B cell (primary cell): ENCODE data around the gene NAPEPLD. TPM values are rescaled to one million over a fixed set of nuclear protein-coding genes. Genes with fewer than 3 reads are reported as not detected.
"Not testable (repeated sequence)": the region's sequence is repeated elsewhere in the genome, so short reads cannot be mapped to it uniquely, and the experiment has no call there.

Experiments used
- ATAC-seq: fragments of 200-7000 bp; cut with Tn5 transposase; one replicate; pipeline ENCODE4 v1.10.0; 2021; ENCODE audit warnings: low read depth, mild to moderate bottlenecking, moderate number of reproducible peaks, moderate library complexity
- CTCF ChIA-PET: fragments of 350-600 bp; sonication (Branson Sonifier 250); formaldehyde crosslinking; loops from one replicate; lab custom pipeline; 2021; ENCODE audit warnings: antibody characterized with exemption, inconsistent platforms; lab: Charles Lee
- POLR2A ChIA-PET: fragments of 350-600 bp; sonication (Branson Sonifier 250); formaldehyde crosslinking; loops from one replicate; lab custom pipeline; 2021; ENCODE audit warnings: antibody characterized with exemption; lab: Charles Lee
- DNase-seq: peaks from one replicate; pipeline ENCODE4 v3.0.0; 2013
- H2AFZ ChIP-seq: 2 replicates; pipeline ENCODE4 v1.6.1; 2012; ENCODE audit warnings: mild to moderate bottlenecking, low read depth, low read length; ENCODE audit not compliant: insufficient read depth, poor library complexity, severe bottlenecking
- H3K27ac ChIP-seq, 2 donors: 1 replicate in 1 of 2; 2 replicates in 1 of 2; pipeline ENCODE4 v1.5.1; 2012 to 2013; ENCODE audit warnings: low read length in 2 of 2, mild to moderate bottlenecking in 2 of 2, moderate library complexity in 1 of 2
- H3K27me3 ChIP-seq, 4 experiments: fragments of 200-600 bp in 1 of 4; sonication (generic) in 1 of 4; replicated peaks in 1 of 4; 1 replicate in 2 of 4; 2 replicates in 2 of 4; pipeline versions ENCODE4 v1.6.1 to v1.7.0; 2013 to 2016; ENCODE audit warnings: low read length in 3 of 4, mild to moderate bottlenecking in 2 of 4, mixed read lengths in 1 of 4, moderate library complexity in 1 of 4; ENCODE audit not compliant: insufficient read depth in 4 of 4, control insufficient read depth in 3 of 4; ENCODE audit errors: control extremely low read depth in 1 of 4
- H3K36me3 ChIP-seq, 2 experiments: replicated peaks in 1 of 2; 1 replicate in 1 of 2; 2 replicates in 1 of 2; pipeline versions ENCODE4 v1.6.1 to v1.7.1; 2013; ENCODE audit warnings: low read length in 1 of 2; ENCODE audit not compliant: insufficient read depth in 2 of 2, control insufficient read depth in 1 of 2; ENCODE audit errors: control extremely low read depth in 1 of 2, extremely low read depth in 1 of 2
- H3K4me1 ChIP-seq, 2 donors: fragments of 200-600 bp in 1 of 2; sonication (generic) in 1 of 2; 1 replicate in 1 of 2; 2 replicates in 1 of 2; pipeline versions ENCODE4 v1.5.1 to v1.6.1; 2013 to 2017; ENCODE audit warnings: low read length in 2 of 2; ENCODE audit not compliant: control insufficient read depth in 2 of 2, insufficient read depth in 2 of 2
- H3K4me2 ChIP-seq: replicated peaks from 2 replicates; pipeline ENCODE3; 2012; ENCODE audit warnings: mild to moderate bottlenecking, low read depth, low read length; ENCODE audit not compliant: poor library complexity, severe bottlenecking
- H3K4me3 ChIP-seq, 5 experiments: fragments of 200-600 bp in 1 of 5; sonication (generic) in 1 of 5; 1 replicate in 3 of 5; 2 replicates in 2 of 5; pipeline versions ENCODE4 v1.5.1 to v1.7.0; 2011 to 2016; ENCODE audit warnings: low read length in 4 of 5, mild to moderate bottlenecking in 4 of 5, low read depth in 2 of 5, control low read depth in 1 of 5, moderate library complexity in 1 of 5; ENCODE audit not compliant: insufficient read depth in 1 of 5; ENCODE audit errors: control extremely low read depth in 1 of 5, extremely low read depth in 1 of 5
- H3K79me2 ChIP-seq: fragments of 200-600 bp; sonication (generic); one replicate; pipeline ENCODE4 v1.6.0; 2016; ENCODE audit warnings: low read length; ENCODE audit not compliant: control insufficient read depth, insufficient read depth
- H3K9ac ChIP-seq: fragments of 200-600 bp; sonication (generic); 2 replicates; pipeline ENCODE4 v1.6.1; 2017; ENCODE audit warnings: mild to moderate bottlenecking, low read length, moderate library complexity
- H3K9me3 ChIP-seq, 3 donors: one replicate each; pipeline versions ENCODE4 v1.6.1 to v1.7.1; 2013; ENCODE audit warnings: low read length in 2 of 3; ENCODE audit not compliant: control insufficient read depth in 2 of 3, insufficient read depth in 1 of 3; ENCODE audit errors: control extremely low read depth in 1 of 3
- H4K20me1 ChIP-seq: 2 replicates; pipeline ENCODE4 v1.6.0; 2012; ENCODE audit warnings: mild to moderate bottlenecking, low read length; ENCODE audit not compliant: insufficient read depth, control insufficient read depth, poor library complexity, severe bottlenecking
- H3K27ac Mint-ChIP-seq: one replicate; pipeline ENCODE4 v1.8.0; 2021; ENCODE audit warnings: mixed read lengths
- H3K27me3 Mint-ChIP-seq: one replicate; pipeline ENCODE4 v1.8.0; 2021; ENCODE audit warnings: mixed read lengths
- H3K4me1 Mint-ChIP-seq: one replicate; pipeline ENCODE4 v1.8.0; 2021; ENCODE audit warnings: mixed read lengths
- H3K4me3 Mint-ChIP-seq: one replicate; pipeline ENCODE4 v1.8.0; 2021; ENCODE audit warnings: mixed read lengths
- H3K9me3 Mint-ChIP-seq: one replicate; pipeline ENCODE4 v1.8.0; 2022; ENCODE audit warnings: mixed read lengths; ENCODE audit not compliant: insufficient read depth
- EZH2 ChIP-seq: IDR thresholded peaks from 2 replicates; pipeline ENCODE4 v1.6.1; 2012; ENCODE audit warnings: borderline replicate concordance, low read depth, mild to moderate bottlenecking, moderate library complexity, low read length; ENCODE audit not compliant: insufficient read depth, poor library complexity, severe bottlenecking
- WGBS: methylation state at CpG from one replicate; pipeline ENCODE4 v1.1.5; 2013; ENCODE audit warnings: missing lambda C conversion rate; ENCODE audit not compliant: insufficient coverage; 5-methylcytosine and 5-hydroxymethylcytosine counted together
- intact Hi-C: fragments of 100-400 bp; cut with micrococcal nuclease; formaldehyde crosslinking; loops from one replicate; pipeline ENCODE4 v1.10.0; 2022
- polyA minus RNA-seq: library from RNA; depleted of rRNA, polyadenylated mRNA; stranded (reverse); fragments of >200 nt; gene quantifications from 2 replicates; pipeline ENCODE4 v1.2.3, GENCODE V29; 2012
- polyA plus RNA-seq: library from polyadenylated mRNA; depleted of rRNA; stranded (reverse); fragments of >200 nt; gene quantifications from 2 replicates; pipeline ENCODE4 v1.2.3, GENCODE V29; 2012
- total RNA-seq, 2 donors: library from RNA; stranded (reverse); fragments of 120-200 nt in 1 of 2; gene quantifications; 1 replicate in 1 of 2; 2 replicates in 1 of 2; pipeline versions ENCODE4 v1.2.3 to v1.2.4, GENCODE V29; 2013 to 2022
- TF ChIP-seq, protein P1 (sequence below): fragments of 200-600 bp; IDR thresholded peaks from one replicate; pipeline ENCODE4 v1.8.0; 2022; ENCODE audit warnings: antibody characterized with exemption, mild to moderate bottlenecking

NAPEPLD gene
- 20.7 and 22.8 TPM in 2 replicates for total RNA-seq
- 10.6 TPM for total RNA-seq (2013)
- polyA plus RNA-seq: 3.8 and 3.9 TPM in 2 replicates
- polyA minus RNA-seq: 2.7 and 3.9 TPM in 2 replicates

GRCh38 chr7:103148994-103149807 is at the start of gene NAPEPLD:
Gene NAPEPLD, minus strand, starts transcription at chr7:103149099. Its CDS starts 20,323 bp downstream, at chr7:103128776.
- no peaks in the 10 kb centered on the region for H4K20me1 ChIP-seq
- H3K27ac ChIP-seq: peak within 1 kb of the TSS; percentile 82 to 84
- ChIA-PET POLR2A (interaction anchor here (1.5 kb wide), 1 partner anchor 74 kb away, joined by 8 read pairs; the partner anchor contains the start of genes ARMC10 and FBXL13), CTCF (interaction anchor here (0.6 kb wide), 1 partner anchor 185 kb away, joined by 3 read pairs; no protein-coding TSS in a partner anchor)
- no peaks in the 10 kb centered on the region for H3K9me3 ChIP-seq
- DNase-seq (peak; percentile 93), ATAC-seq (peak; percentile 87)
- Mint-ChIP-seq H3K4me3 (peak within 1 kb of the TSS; percentile 97), H3K4me1 (peaks cover 40% of the 10 kb centered on the region), H3K27me3 (no peaks in the 10 kb centered on the region), H3K9me3 (no peaks in the 10 kb centered on the region), H3K27ac (peak within 1 kb of the TSS; percentile 97)
- 4% methylated on average over 82 of the region's 82 CpGs for WGBS
- peak within 1 kb of the TSS; percentile 90 to 100 (median 98) for H3K4me3 ChIP-seq
- H3K4me1 ChIP-seq: peaks cover 18 to 19% of the 10 kb centered on the region in 2 donors
- H2AFZ ChIP-seq: peak within 1 kb of the TSS; percentile 99
- H3K27me3 ChIP-seq: no peaks in the 10 kb centered on the region
- H3K36me3 ChIP-seq: no peaks in the 10 kb centered on the region
- peak within 1 kb of the TSS; percentile 97 for H3K9ac ChIP-seq
- intact Hi-C loops: loop anchor here (1.0 to 5.0 kb wide), 3 partner anchors 75 to 198 kb away; partner anchors contain the start of genes FBXL13 and PSMC2
- peaks cover 12% of the 10 kb centered on the region for H3K79me2 ChIP-seq
- H3K4me2 ChIP-seq: peak within 1 kb of the TSS; percentile 75
- no peak for TF ChIP-seq EZH2
- TF ChIP-seq, protein P1, sequence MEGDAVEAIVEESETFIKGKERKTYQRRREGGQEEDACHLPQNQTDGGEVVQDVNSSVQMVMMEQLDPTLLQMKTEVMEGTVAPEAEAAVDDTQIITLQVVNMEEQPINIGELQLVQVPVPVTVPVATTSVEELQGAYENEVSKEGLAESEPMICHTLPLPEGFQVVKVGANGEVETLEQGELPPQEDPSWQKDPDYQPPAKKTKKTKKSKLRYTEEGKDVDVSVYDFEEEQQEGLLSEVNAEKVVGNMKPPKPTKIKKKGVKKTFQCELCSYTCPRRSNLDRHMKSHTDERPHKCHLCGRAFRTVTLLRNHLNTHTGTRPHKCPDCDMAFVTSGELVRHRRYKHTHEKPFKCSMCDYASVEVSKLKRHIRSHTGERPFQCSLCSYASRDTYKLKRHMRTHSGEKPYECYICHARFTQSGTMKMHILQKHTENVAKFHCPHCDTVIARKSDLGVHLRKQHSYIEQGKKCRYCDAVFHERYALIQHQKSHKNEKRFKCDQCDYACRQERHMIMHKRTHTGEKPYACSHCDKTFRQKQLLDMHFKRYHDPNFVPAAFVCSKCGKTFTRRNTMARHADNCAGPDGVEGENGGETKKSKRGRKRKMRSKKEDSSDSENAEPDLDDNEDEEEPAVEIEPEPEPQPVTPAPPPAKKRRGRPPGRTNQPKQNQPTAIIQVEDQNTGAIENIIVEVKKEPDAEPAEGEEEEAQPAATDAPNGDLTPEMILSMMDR: no peak

- H3K27ac ChIP-seq, H3K4me3 ChIP-seq, H3K9me3 Mint-ChIP-seq, intact Hi-C loops, H3K9ac ChIP-seq, H3K4me3 Mint-ChIP-seq, H3K36me3 ChIP-seq, ATAC-seq, H3K79me2 ChIP-seq, CTCF ChIA-PET, H3K27ac Mint-ChIP-seq, H3K9me3 ChIP-seq, H3K4me1 Mint-ChIP-seq, H2AFZ ChIP-seq, H3K4me2 ChIP-seq, H3K4me1 ChIP-seq, H4K20me1 ChIP-seq, POLR2A ChIA-PET, H3K27me3 Mint-ChIP-seq, H3K27me3 ChIP-seq, DNase-seq: not testable (repeated sequence)
- WGBS: 100% methylated on average over 2 of the region's 3 CpGs
Measured at GRCh38 chr7:103198079-103198478, 49.2 kb upstream of the NAPEPLD start.

DNA sequence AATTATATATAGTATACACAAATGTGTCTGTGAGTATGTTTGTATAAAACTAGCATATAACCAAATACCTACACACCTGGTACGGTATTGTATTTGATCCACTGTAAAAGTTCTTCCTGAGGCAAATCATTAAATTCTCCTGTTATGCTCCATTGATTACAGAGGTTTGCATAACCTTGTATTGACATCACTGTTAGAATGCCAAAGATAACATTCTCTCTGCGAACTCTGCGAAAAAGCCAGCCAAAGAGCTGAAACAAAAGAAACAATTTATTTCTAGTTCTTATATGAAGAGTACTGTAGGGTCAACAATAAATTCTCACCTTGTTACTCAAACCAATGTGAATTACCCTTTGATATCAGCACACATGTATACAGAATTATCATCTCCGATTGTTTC is 46.5 kb upstream of the NAPEPLD start:
- H3K27me3 Mint-ChIP-seq, H3K27ac ChIP-seq, H2AFZ ChIP-seq, H3K36me3 ChIP-seq, H3K9me3 ChIP-seq, H3K9me3 Mint-ChIP-seq, H3K4me1 ChIP-seq, POLR2A ChIA-PET, H3K27ac Mint-ChIP-seq, H3K79me2 ChIP-seq, ATAC-seq, DNase-seq, H3K4me3 Mint-ChIP-seq, intact Hi-C loops, H3K27me3 ChIP-seq, H3K4me3 ChIP-seq, H3K4me2 ChIP-seq, H4K20me1 ChIP-seq, CTCF ChIA-PET, H3K4me1 Mint-ChIP-seq, H3K9ac ChIP-seq: not testable (repeated sequence)
- no CpG with 5 or more reads among the region's 4 CpGs for WGBS
